ENCODE data around the gene TIPIN.
"Not testable (repeated sequence)": the region's sequence is repeated elsewhere in the genome, so short reads cannot be mapped to it uniquely, and the experiment has no call there.

The TIPIN gene

GRCh38 chr15:66386204-66387123, 30.0 kb upstream of the TIPIN start, which contains the start of gene MAP2K1:
MAP2K1 (plus strand) TSS chr15:66386912; CDS start chr15:66387348, 436 bp downstream.
- no peak for FAIRE-seq
- peak; percentile 89 for DNase-seq (ENCODE audit: insufficient read length, low spot score)
- TF ChIP-seq CTCF (IDR thresholded peaks at IDR 0.05; ENCODE audit: insufficient read depth, missing control alignments) = peak; percentile 69

GRCh38 chr15:66381376-66381775, 24.9 kb upstream of the TIPIN start:
- DNase-seq (ENCODE audit: insufficient read length, low spot score); FAIRE-seq: not testable (repeated sequence)

GRCh38 chr15:66378814-66379430, 22.4 kb upstream of the TIPIN start:
- DNase-seq (ENCODE audit: insufficient read length, low spot score) (no peak), FAIRE-seq (no peak)
- no peak for TF ChIP-seq CTCF (IDR thresholded peaks at IDR 0.05; ENCODE audit: insufficient read depth, missing control alignments)

GRCh38 chr15:66374179-66374578, 17.7 kb upstream of the TIPIN start:
- no peak for DNase-seq (ENCODE audit: insufficient read length, low spot score)

GRCh38 chr15:66369773-66370651, 13.5 kb upstream of the TIPIN start:
- no peak for TF ChIP-seq CTCF (IDR thresholded peaks at IDR 0.05; ENCODE audit: insufficient read depth, missing control alignments)
- no peak for FAIRE-seq

More at GRCh38 chr15:66374179-66374578, 17.7 kb upstream of the TIPIN start:
- no peak for FAIRE-seq
- no peak for TF ChIP-seq CTCF (IDR thresholded peaks at IDR 0.05; ENCODE audit: insufficient read depth, missing control alignments)

GRCh38 chr15:66364944-66365528, 8.6 kb upstream of the TIPIN start:
- DNase-seq (ENCODE audit: insufficient read length, low spot score) (no peak), FAIRE-seq (no peak)
- no peak for TF ChIP-seq CTCF (IDR thresholded peaks at IDR 0.05; ENCODE audit: insufficient read depth, missing control alignments)

More at GRCh38 chr15:66369773-66370651, 13.5 kb upstream of the TIPIN start:
- no peak for DNase-seq (ENCODE audit: insufficient read length, low spot score)

GRCh38 chr15:66362776-66363175, 6.3 kb upstream of the TIPIN start:
- FAIRE-seq = no peak
- DNase-seq (ENCODE audit: insufficient read length, low spot score) = no peak
- no peak for TF ChIP-seq CTCF (IDR thresholded peaks at IDR 0.05; ENCODE audit: insufficient read depth, missing control alignments)

GRCh38 chr15:66361745-66362460, 5.4 kb upstream of the TIPIN start:
- not testable (repeated sequence) for DNase-seq (ENCODE audit: insufficient read length, low spot score); FAIRE-seq

Measured in D721Med (cell line).